NT2/D1 (cell line): ENCODE results near the gene RPL15.

Source experiments
- SUZ12 ChIP-seq: IDR thresholded peaks from 2 replicates; pipeline ENCODE4 v1.6.1; 2011; ENCODE audit not compliant: insufficient read length, insufficient read depth; ENCODE audit errors: extremely low read depth
- YY1 ChIP-seq: IDR thresholded peaks from 2 replicates; pipeline ENCODE4 v1.6.1; 2011; ENCODE audit not compliant: insufficient read length, insufficient read depth

- TF ChIP-seq SUZ12 (no peak), YY1 (no peak)
Observed at GRCh38 chr3:23926246-23926645, 9.3 kb downstream of the RPL15 start.
